Astrocyte of the cerebellum (primary cell): ENCODE results near the gene DYNC1I1.

Experiments
- DNase-seq: peaks from one replicate; pipeline ENCODE4 v3.0.0-alpha.2; 2011; ENCODE audit warnings: low read depth
- H3K4me3 ChIP-seq: 2 replicates; pipeline ENCODE4 v1.5.1; 2011; ENCODE audit warnings: mild to moderate bottlenecking, low read depth, low read length, moderate library complexity
- CTCF ChIP-seq: IDR thresholded peaks from 2 replicates; pipeline ENCODE4 v1.5.1; 2012; ENCODE audit warnings: low read length, low read depth, moderate library complexity, mild to moderate bottlenecking; ENCODE audit errors: missing control alignments
- in situ Hi-C: cut with HindIII; loops from 2 replicates; pipeline ENCODE4 v1.10.0; 2017; ENCODE audit warnings: low sequenced_read_pairs

The DYNC1I1 gene

GRCh38 chr7:96005271-96005670, 232.9 kb downstream of the DYNC1I1 start:
- TF ChIP-seq CTCF = no peak
- in situ Hi-C loops = no loop called here
- no peak overlapping the region for H3K4me3 ChIP-seq
- no peak for DNase-seq

GRCh38 chr7:96009148-96009547, 236.8 kb downstream of the DYNC1I1 start:
- no peak for TF ChIP-seq CTCF
- in situ Hi-C loops = no loop called here
- DNase-seq = no peak
- H3K4me3 ChIP-seq = no peak overlapping the region

- in situ Hi-C loops = no loop called here
- no peak for TF ChIP-seq CTCF
- H3K4me3 ChIP-seq = no peak overlapping the region
- no peak for DNase-seq
Measured at GRCh38 chr7:96013836-96014235, 241.5 kb downstream of the DYNC1I1 start.

GRCh38 chr7:96014617-96015016, 242.3 kb downstream of the DYNC1I1 start:
- TF ChIP-seq CTCF = no peak
- in situ Hi-C loops = no loop called here

GRCh38 chr7:96016056-96016586, 243.8 kb downstream of the DYNC1I1 start:
- TF ChIP-seq CTCF = no peak
- H3K4me3 ChIP-seq = no peak overlapping the region
- DNase-seq = no peak
- in situ Hi-C loops = no loop called here

More at GRCh38 chr7:96014617-96015016, 242.3 kb downstream of the DYNC1I1 start:
- no peak overlapping the region for H3K4me3 ChIP-seq
- no peak for DNase-seq

- no peak overlapping the region for H3K4me3 ChIP-seq
- DNase-seq = no peak
- in situ Hi-C loops = no loop called here
- no peak for TF ChIP-seq CTCF
Measured at GRCh38 chr7:96016735-96017134, 244.4 kb downstream of the DYNC1I1 start.

- H3K4me3 ChIP-seq = no peak overlapping the region
- DNase-seq = no peak
- in situ Hi-C loops = no loop called here
- TF ChIP-seq CTCF = no peak
Measured at GRCh38 chr7:96017877-96018276, 245.5 kb downstream of the DYNC1I1 start.
